Measurements from ENCODE around the gene COQ8B.

The COQ8B gene

GRCh38 chr19:40717325-40717879 lies 716 bp upstream of the COQ8B start:
- DNase-seq, result no peak

GRCh38 chr19:40716031-40716481 lies 630 bp downstream of the COQ8B start:
- DNase-seq, result peak; percentile 72

- peak; percentile 97 for DNase-seq
These were observed 2.0 kb downstream of the COQ8B start for GRCh38 chr19:40714441-40715299.

- DNase-seq, result no peak
These were observed 2.7 kb downstream of the COQ8B start for GRCh38 chr19:40713939-40714338.

GRCh38 chr19:40709817-40710216 lies 6.9 kb downstream of the COQ8B start:
- no peak for DNase-seq

GRCh38 chr19:40707615-40708014 lies 9.1 kb downstream of the COQ8B start:
- no peak for DNase-seq

GRCh38 chr19:40705950-40706619 lies 10.6 kb downstream of the COQ8B start:
- no peak for DNase-seq

- no peak for DNase-seq
These were observed 11.4 kb downstream of the COQ8B start for GRCh38 chr19:40705362-40705651.

GRCh38 chr19:40704491-40705361 lies 12.0 kb downstream of the COQ8B start:
- DNase-seq, result no peak

GRCh38 chr19:40703029-40703755 lies 13.5 kb downstream of the COQ8B start:
- DNase-seq, result no peak

- no peak for DNase-seq
These were observed 14.2 kb downstream of the COQ8B start for GRCh38 chr19:40702337-40703012.

GRCh38 chr19:40701758-40702157 lies 14.9 kb downstream of the COQ8B start:
- no peak for DNase-seq

GRCh38 chr19:40700083-40700482 lies 16.6 kb downstream of the COQ8B start:
- DNase-seq, result no peak

- DNase-seq, result no peak
These were observed 19.7 kb downstream of the COQ8B start for GRCh38 chr19:40697007-40697406.

- no peak for DNase-seq
These were observed 20.8 kb downstream of the COQ8B start for GRCh38 chr19:40695881-40696280.

GRCh38 chr19:40693896-40694295 lies 22.8 kb downstream of the COQ8B start:
- no peak for DNase-seq

- DNase-seq, result no peak
These were observed 23.4 kb downstream of the COQ8B start for GRCh38 chr19:40693150-40693788.

- no peak for DNase-seq
These were observed 24.5 kb downstream of the COQ8B start for GRCh38 chr19:40692212-40692551.

- no peak for DNase-seq
These were observed 25.1 kb downstream of the COQ8B start for GRCh38 chr19:40691421-40692211.

GRCh38 chr19:40690693-40691420 lies 25.8 kb downstream of the COQ8B start:
- peak; percentile 95 for DNase-seq

Data from activated CD4-positive, alpha-beta T cell treated with anti-CD3 and anti-CD28 coated beads, Interleukin-2, Interleukin-6, amounts not matched to agents 100 ng/mL and 50 ng/mL, durations not matched to agents 16 hours and 8 hours (primary cell).